NCI-H2171 treated with DMSO at 0.1 percent for 48 hours (cell line): Measurements from ENCODE around the gene GRM3.
"Not testable (repeated sequence)": the region's sequence is repeated elsewhere in the genome, so short reads cannot be mapped to it uniquely, and the experiment has no call there.

ENCODE experiments used
- DNase-seq: peaks from one replicate; lab custom pipeline; 2025; lab: John Stamatoyannopoulos, UW

GRM3 gene

GRCh38 chr7:86643561-86644281, at the start of gene GRM3:
GRM3 (plus strand) TSS chr7:86643909; CDS start chr7:86765146, 121,237 bp downstream.
- no peak for DNase-seq

GRCh38 chr7:86598311-86598710, 45.4 kb upstream of the GRM3 start:
- peak; percentile 8 for DNase-seq

- no peak for DNase-seq
These were observed 45.0 kb upstream of the GRM3 start for GRCh38 chr7:86598721-86599120.

- no peak for DNase-seq
These were observed 43.0 kb upstream of the GRM3 start for GRCh38 chr7:86600506-86601290.

DNA sequence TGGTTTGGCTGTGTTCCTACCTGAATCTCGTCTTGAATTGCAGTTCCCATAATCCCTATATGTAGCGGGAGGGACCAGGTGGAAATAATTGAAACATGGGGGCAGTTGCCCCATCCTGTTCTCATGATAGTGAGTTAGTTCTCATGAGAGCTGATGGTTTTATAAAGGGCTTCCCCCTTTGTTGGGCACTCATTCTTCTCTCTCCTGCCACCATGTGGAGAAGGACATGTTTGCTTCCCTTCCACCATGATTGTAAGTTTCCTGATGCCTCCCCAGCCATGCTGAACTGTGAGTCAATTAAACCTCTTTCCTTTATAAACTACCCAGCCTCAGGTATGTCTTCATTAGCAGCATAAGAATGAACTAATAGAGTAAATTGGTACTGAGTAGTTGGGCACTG, 28.0 kb upstream of the GRM3 start:
- not testable (repeated sequence) for DNase-seq

GRCh38 chr7:86644282-86645224, 844 bp downstream of the GRM3 start:
- no peak for DNase-seq

DNA sequence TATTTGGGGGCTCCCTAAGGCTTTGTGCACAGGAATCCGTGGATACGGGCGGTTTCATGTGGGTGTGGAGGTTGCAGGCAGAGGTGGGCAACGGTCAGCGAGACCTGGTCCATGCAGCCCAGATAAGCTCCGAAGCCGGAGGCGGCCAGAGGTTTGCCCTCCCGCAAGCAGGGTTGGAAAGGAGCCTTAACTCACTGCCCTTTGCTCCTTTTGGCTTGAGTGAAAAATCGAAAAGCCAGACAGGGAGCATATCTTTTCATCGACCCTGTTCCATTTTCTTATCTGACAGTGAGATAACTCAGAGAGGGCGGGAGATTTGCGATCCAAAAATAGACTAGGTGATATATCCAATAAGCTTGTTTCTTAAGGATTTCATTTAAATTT, 1.5 kb downstream of the GRM3 start:
- no peak for DNase-seq

GRCh38 chr7:86645676-86646276, 2.1 kb downstream of the GRM3 start:
- DNase-seq, result no peak

DNA sequence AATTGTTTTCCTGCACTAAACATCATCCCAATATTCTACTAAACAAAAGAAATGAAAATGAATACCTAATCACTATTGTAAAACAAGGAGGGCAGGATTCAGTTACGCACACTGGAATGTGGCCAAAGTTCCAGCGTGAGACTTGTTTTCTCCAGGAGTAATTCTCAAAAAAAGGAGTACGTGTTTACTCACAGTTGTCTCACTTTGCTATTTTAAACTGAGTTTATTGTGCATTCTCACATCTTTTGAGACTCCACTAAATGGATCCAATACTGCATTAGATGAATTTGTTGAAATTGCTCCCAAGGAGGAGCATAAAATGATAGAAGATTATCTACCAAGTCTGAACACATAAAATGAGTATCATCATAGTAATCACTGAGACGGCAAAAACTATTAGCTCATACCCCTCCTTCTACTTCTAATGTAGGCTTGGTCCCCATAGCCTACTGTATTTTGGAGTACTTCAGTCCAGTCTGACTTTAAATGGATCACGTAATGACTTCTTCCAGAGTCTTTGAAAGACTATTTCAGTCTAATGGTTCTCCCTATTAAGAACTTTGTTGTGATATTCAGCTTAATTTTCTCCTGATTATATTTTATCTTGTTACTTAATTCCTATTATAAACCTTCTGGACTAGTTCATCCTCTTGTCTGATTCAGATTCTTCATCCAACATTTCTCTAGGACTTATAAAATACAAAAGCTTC, 3.8 kb downstream of the GRM3 start:
- peak; percentile 2 for DNase-seq

GRCh38 chr7:86648169-86648568, 4.5 kb downstream of the GRM3 start:
- no peak for DNase-seq

DNA sequence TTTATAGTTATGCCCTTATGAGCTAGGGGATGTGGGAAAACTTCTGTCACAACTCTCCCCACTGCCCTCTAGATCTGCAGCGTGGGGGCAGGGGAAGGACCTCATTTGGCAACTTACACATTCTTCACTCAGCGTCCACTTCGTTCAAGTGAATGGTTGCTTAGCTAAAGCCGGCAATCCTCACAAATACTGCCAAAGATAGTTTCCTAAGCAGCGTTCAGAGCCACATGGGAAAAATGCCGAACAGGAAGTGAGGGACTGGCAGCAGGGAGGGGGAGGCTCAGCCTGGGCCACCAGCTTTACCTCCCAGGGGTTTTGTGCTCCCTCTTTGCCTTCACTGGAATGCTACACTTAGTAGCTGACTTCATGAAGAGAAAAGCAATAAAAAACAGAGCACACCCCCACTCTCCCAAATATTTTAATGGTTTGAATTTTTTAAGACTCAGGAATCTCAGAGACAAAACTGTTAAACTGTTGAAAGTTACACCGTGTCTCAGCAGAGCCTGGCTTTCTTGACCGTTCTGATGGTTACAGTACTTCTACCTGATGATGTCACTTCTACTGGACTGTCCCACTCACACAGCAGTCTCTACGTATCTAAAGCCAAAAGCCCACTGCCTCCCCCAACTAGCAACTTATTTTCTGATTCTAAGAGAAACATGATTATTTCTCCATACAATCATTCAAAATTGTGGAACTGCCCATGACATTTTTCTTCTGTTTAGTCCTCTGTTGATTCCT, 10.4 kb downstream of the GRM3 start:
- no peak for DNase-seq

- no peak for DNase-seq
These were observed 14.2 kb downstream of the GRM3 start for GRCh38 chr7:86657948-86658347.

DNA sequence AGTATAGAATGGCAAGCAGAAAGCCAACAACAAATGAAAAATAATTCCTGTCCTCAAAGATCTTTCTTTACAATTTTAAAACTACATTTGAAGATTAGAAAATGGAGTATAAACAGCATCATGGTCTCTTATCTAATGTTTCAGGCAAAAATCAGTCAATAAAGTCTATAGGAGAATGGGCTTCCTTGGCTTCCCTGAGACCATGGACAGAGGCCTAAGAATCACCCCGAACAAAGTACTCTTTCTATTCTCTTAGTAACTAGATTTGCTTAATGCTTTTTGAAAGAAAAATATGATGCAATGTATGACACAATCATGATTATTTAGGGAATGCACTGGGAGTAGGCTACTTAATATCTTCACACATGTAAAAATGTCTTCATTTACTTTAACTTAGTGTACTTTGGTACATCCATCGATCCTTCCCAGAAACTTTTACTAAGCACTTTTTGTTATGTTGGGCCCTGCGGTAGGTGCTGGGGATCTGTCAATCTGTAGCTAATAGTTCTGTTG, 17.3 kb downstream of the GRM3 start:
- DNase-seq, result no peak

DNA sequence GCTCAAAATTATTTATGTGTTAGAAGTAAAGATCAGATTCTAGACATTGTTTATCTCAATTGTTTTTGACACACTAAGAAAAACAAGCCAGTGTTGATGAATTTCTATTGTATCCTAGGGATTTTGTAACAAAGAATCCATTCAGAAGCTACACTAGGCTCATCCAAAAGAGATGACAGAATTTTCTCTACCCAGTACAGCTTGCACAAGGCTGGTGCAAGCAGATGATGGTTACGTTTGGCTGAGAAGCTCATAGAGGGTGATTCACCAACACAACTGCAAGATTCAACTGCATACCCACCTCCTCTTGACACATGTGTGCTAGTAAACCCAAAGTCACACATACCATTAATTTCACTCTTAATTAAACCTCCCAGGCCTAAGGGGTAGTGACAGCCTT, 20.8 kb downstream of the GRM3 start:
- DNase-seq, result no peak

DNA sequence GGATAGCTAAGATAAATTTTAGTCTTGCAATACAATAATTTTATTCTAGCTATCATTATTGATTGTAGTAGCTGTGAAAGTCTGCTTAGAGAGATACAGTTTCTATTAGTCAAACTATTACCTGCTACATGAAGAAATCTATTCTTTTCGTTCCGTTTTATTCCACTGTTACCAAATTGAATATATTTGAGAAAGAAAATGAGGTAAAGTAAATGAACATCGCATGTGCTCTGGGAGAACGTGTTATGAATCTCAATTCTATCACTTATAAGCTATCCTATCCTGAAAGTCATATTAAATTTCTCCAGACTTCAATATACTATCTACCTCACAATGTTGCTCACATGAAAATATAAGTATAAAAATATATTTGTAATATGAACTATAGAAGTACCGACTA, 21.3 kb downstream of the GRM3 start:
- DNase-seq, result no peak

GRCh38 chr7:86665669-86666068, 22.0 kb downstream of the GRM3 start:
- no peak for DNase-seq

GRCh38 chr7:86667732-86668131, 24.0 kb downstream of the GRM3 start:
- DNase-seq, result no peak

DNA sequence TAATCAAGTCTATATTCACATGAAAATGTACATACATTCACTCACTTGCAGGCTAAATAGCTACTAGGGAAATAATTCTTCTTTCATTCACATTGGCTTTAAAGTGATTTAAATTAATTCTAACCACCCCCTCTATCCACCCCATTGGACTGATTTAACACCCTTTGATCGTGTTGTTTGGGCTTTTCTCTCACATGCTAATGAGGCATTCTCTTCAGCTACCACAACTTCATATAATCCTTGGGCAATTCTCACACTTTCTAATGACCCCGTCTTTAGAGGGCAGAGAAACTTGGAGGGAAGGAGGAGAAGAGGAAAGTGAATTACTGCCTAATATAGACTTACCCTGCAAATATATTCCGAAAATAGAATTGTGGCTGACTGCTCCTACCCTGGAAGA, 24.6 kb downstream of the GRM3 start:
- DNase-seq, result no peak

DNA sequence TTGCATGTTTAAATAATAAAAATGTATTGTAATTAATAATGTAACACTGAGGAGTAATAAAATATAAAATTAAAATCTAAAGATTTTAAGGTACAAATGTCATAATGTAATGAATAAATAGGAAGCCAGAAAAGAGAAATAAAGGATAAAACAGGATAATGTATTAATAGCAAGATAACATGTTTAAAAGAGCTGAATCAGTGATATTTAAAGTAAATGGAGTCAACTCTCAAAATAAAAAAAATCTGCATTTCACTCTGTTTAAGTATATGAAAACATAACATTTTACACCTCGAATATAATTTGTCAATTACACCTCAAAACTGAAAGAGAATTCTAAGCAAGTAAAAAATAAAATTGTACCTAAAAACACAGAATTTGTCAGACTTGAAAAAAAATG, 44.1 kb downstream of the GRM3 start:
- DNase-seq, result no peak

DNA sequence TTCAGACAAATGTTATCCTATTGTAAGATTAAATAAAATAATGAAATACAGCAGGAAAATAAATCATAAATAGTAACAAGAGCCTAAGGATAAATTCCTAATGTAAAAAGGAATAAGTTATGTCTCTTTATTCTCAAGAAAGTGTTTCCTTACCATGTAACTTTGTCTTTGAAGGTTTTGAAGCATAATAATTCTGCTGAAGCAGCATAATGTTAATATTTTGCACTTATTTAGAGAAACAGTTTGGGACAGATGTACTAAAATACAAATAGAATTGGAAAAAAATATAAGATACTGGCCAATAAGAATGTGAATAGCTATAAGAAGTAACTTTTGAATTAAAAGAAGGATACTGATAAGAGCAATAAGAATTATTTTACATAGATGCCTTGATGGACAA, 45.7 kb downstream of the GRM3 start:
- DNase-seq, result no peak
